Hindlimb muscle (tissue), 1 donor: ENCODE results near the gene SDHAF3. TPM values are rescaled to one million over a fixed set of nuclear protein-coding genes. Genes with fewer than 3 reads are reported as not detected.

ENCODE experiments used
- DNase-seq: peaks from one replicate; pipeline ENCODE4 v3.0.0-alpha.2; 2013
- polyA plus RNA-seq: library from polyadenylated mRNA; unstranded; fragments of 120-200 nt; gene quantifications from one replicate; pipeline ENCODE4 v1.2.1, GENCODE V29; 2013; ENCODE audit not compliant: insufficient read length

Gene SDHAF3
- polyA plus RNA-seq, 1 donor = 25.4 TPM

GRCh38 chr7:97219237-97219636, 101.7 kb downstream of the SDHAF3 start:
- DNase-seq = no peak

GRCh38 chr7:97224316-97224715, 106.8 kb downstream of the SDHAF3 start:
- DNase-seq = no peak

- no peak for DNase-seq
Measured at GRCh38 chr7:97226541-97226940, 109.0 kb downstream of the SDHAF3 start.

Other genes starting within 250 kb of the SDHAF3 start
- gene DLX6, start 112.1 kb upstream of the SDHAF3 start, polyA plus RNA-seq = not detected
- 0.35 TPM for gene DLX5, start 92.9 kb upstream of the SDHAF3 start, polyA plus RNA-seq